ENCODE results near the gene ILKAP.

The ILKAP gene

GRCh38 chr2:238138331-238139195 is 64.9 kb downstream of the ILKAP start, which contains the start of gene KLHL30:
TSS of gene KLHL30 (plus strand) at chr2:238138668. CDS start at chr2:238140755, 2,087 bp downstream.
- in situ Hi-C loops (cut with HindIII; ENCODE audit: low sequenced_read_pairs): no loop called here

GRCh38 chr2:238137885-238138284 is 65.6 kb downstream of the ILKAP start:
- in situ Hi-C loops (cut with HindIII; ENCODE audit: low sequenced_read_pairs): no loop called here

GRCh38 chr2:238136820-238137537 is 66.5 kb downstream of the ILKAP start:
- in situ Hi-C loops (cut with HindIII; ENCODE audit: low sequenced_read_pairs): no loop called here

GRCh38 chr2:238135601-238136150 is 67.8 kb downstream of the ILKAP start:
- in situ Hi-C loops (cut with HindIII; ENCODE audit: low sequenced_read_pairs): no loop called here

- in situ Hi-C loops (cut with HindIII; ENCODE audit: low sequenced_read_pairs): no loop called here
Measured at GRCh38 chr2:238134393-238134785, 69.1 kb downstream of the ILKAP start.

- in situ Hi-C loops (cut with HindIII; ENCODE audit: low sequenced_read_pairs): no loop called here
Measured at GRCh38 chr2:238133499-238134392, 69.7 kb downstream of the ILKAP start.

- in situ Hi-C loops (cut with HindIII; ENCODE audit: low sequenced_read_pairs): no loop called here
Measured at GRCh38 chr2:238132463-238133450, 70.7 kb downstream of the ILKAP start.

GRCh38 chr2:238131761-238132462 is 71.6 kb downstream of the ILKAP start:
- in situ Hi-C loops (cut with HindIII; ENCODE audit: low sequenced_read_pairs): no loop called here

GRCh38 chr2:238130696-238131628 is 72.5 kb downstream of the ILKAP start:
- in situ Hi-C loops (cut with HindIII; ENCODE audit: low sequenced_read_pairs): no loop called here

GRCh38 chr2:238130111-238130695 is 73.3 kb downstream of the ILKAP start:
- in situ Hi-C loops (cut with HindIII; ENCODE audit: low sequenced_read_pairs): no loop called here

- in situ Hi-C loops (cut with HindIII; ENCODE audit: low sequenced_read_pairs): no loop called here
Measured at GRCh38 chr2:238129166-238130010, 74.1 kb downstream of the ILKAP start.

GRCh38 chr2:238128534-238129001 is 74.9 kb downstream of the ILKAP start:
- in situ Hi-C loops (cut with HindIII; ENCODE audit: low sequenced_read_pairs): no loop called here

GRCh38 chr2:238128061-238128440 is 75.4 kb downstream of the ILKAP start:
- in situ Hi-C loops (cut with HindIII; ENCODE audit: low sequenced_read_pairs): no loop called here

GRCh38 chr2:238127165-238128060 is 76.1 kb downstream of the ILKAP start:
- in situ Hi-C loops (cut with HindIII; ENCODE audit: low sequenced_read_pairs): no loop called here

- in situ Hi-C loops (cut with HindIII; ENCODE audit: low sequenced_read_pairs): no loop called here
Measured at GRCh38 chr2:238126775-238127164, 76.7 kb downstream of the ILKAP start.
